ENCODE results near the gene SECISBP2.

Gene SECISBP2

GRCh38 chr9:89311346-89312221 lies 6.7 kb upstream of the SECISBP2 start:
- H2AFZ ChIP-seq (ENCODE audit: low read depth, low read length, severe bottlenecking), result no peak overlapping the region
- peaks cover 33% of the 10 kb centered on the region for H4K20me1 ChIP-seq (ENCODE audit: low read depth, low read length)
- H3K27me3 ChIP-seq (ENCODE audit: low read length), result no peaks in the 10 kb centered on the region
- no peaks in the 10 kb centered on the region for H3K9me3 ChIP-seq (ENCODE audit: insufficient read depth, low read length)
- peaks cover 50% of the 10 kb centered on the region for H3K79me2 ChIP-seq (ENCODE audit: insufficient read depth, low read length)
- H3K4me2 ChIP-seq (ENCODE audit: low read depth, low read length, poor library complexity, severe bottlenecking), result peak overlapping the region; percentile 98
- peaks cover 32% of the 10 kb centered on the region for H3K36me3 ChIP-seq (ENCODE audit: low read length)
- H3K9me2 ChIP-seq (replicated peaks; ENCODE audit: insufficient read depth, low read length), result no peaks in the 10 kb centered on the region
- peak overlapping the region; percentile 92 for H3K27ac ChIP-seq (ENCODE audit: low read depth, low read length)
- H3F3A ChIP-seq (ENCODE audit: insufficient read depth), result peaks cover 46% of the 10 kb centered on the region
- TF ChIP-seq EZH2phosphoT487 (conservative IDR thresholded peaks at IDR 0.05; ENCODE audit: low read length) (no peak), CTCF (IDR thresholded peaks at IDR 0.05; ENCODE audit: insufficient read depth, low read length, poor library complexity, severe bottlenecking) (no peak)
- peak overlapping the region; percentile 94 for H3K4me3 ChIP-seq (ENCODE audit: insufficient read depth, low read length, poor library complexity, severe bottlenecking)
- H3K9ac ChIP-seq (ENCODE audit: low read length), result peak overlapping the region; percentile 87

- peak overlapping the region; percentile 98 for H3K4me2 ChIP-seq (ENCODE audit: low read depth, low read length, poor library complexity, severe bottlenecking)
- peaks cover 33% of the 10 kb centered on the region for H4K20me1 ChIP-seq (ENCODE audit: low read depth, low read length)
- peaks cover 50% of the 10 kb centered on the region for H3K79me2 ChIP-seq (ENCODE audit: insufficient read depth, low read length)
- TF ChIP-seq CTCF (IDR thresholded peaks at IDR 0.05; ENCODE audit: insufficient read depth, low read length, poor library complexity, severe bottlenecking) (no peak), EZH2phosphoT487 (conservative IDR thresholded peaks at IDR 0.05; ENCODE audit: low read length) (no peak)
- H3K27me3 ChIP-seq (ENCODE audit: low read length), result no peaks in the 10 kb centered on the region
- no peaks in the 10 kb centered on the region for H3K9me3 ChIP-seq (ENCODE audit: insufficient read depth, low read length)
- H3K4me3 ChIP-seq (ENCODE audit: insufficient read depth, low read length, poor library complexity, severe bottlenecking), result peak overlapping the region; percentile 94
- peaks cover 52% of the 10 kb centered on the region for H3F3A ChIP-seq (ENCODE audit: insufficient read depth)
- no peak overlapping the region for H2AFZ ChIP-seq (ENCODE audit: low read depth, low read length, severe bottlenecking)
- no peaks in the 10 kb centered on the region for H3K9me2 ChIP-seq (replicated peaks; ENCODE audit: insufficient read depth, low read length)
- H3K9ac ChIP-seq (ENCODE audit: low read length), result peak overlapping the region; percentile 87
- H3K36me3 ChIP-seq (ENCODE audit: low read length), result peaks cover 38% of the 10 kb centered on the region
- H3K27ac ChIP-seq (ENCODE audit: low read depth, low read length), result peak overlapping the region; percentile 92
Measured at GRCh38 chr9:89312222-89312571, 6.1 kb upstream of the SECISBP2 start.

- Histone ChIP-seq H3K27ac (ENCODE audit: low read depth, low read length) (peak overlapping the region; percentile 92), H3K4me3 (ENCODE audit: insufficient read depth, low read length, poor library complexity, severe bottlenecking) (peak overlapping the region; percentile 94), H4K20me1 (ENCODE audit: low read depth, low read length) (peaks cover 33% of the 10 kb centered on the region), H3K27me3 (ENCODE audit: low read length) (no peaks in the 10 kb centered on the region), H3K79me2 (ENCODE audit: insufficient read depth, low read length) (peaks cover 50% of the 10 kb centered on the region), H3F3A (ENCODE audit: insufficient read depth) (peaks cover 65% of the 10 kb centered on the region), H3K4me2 (ENCODE audit: low read depth, low read length, poor library complexity, severe bottlenecking) (peak overlapping the region; percentile 98), H3K36me3 (ENCODE audit: low read length) (peaks cover 44% of the 10 kb centered on the region), H3K9me2 (replicated peaks; ENCODE audit: insufficient read depth, low read length) (no peaks in the 10 kb centered on the region), H3K9me3 (ENCODE audit: insufficient read depth, low read length) (no peaks in the 10 kb centered on the region), H2AFZ (ENCODE audit: low read depth, low read length, severe bottlenecking) (no peak overlapping the region), H3K9ac (ENCODE audit: low read length) (peak overlapping the region; percentile 87)
- TF ChIP-seq CTCF (IDR thresholded peaks at IDR 0.05; ENCODE audit: insufficient read depth, low read length, poor library complexity, severe bottlenecking) (no peak), EZH2phosphoT487 (conservative IDR thresholded peaks at IDR 0.05; ENCODE audit: low read length) (no peak)
Measured at GRCh38 chr9:89313842-89314241, 4.5 kb upstream of the SECISBP2 start.

All from SU-DHL-6 (cell line).